Activated T-cell treated with anti-CD3 and anti-CD28 coated beads, Interleukin-2, amount 50 U/mL, for 48 hours (primary cell): ENCODE results near the gene SP6.

ENCODE experiments used
- DNase-seq, 2 experiments: peaks; one replicate each; pipeline ENCODE4 v3.0.0-alpha.2; 2020

SP6 gene

GRCh38 chr17:47850692-47851573 is at the start of gene SP6:
Gene SP6, minus strand, starts transcription at chr17:47851163. Its CDS starts 2,734 bp downstream, at chr17:47848429.
- DNase-seq, result peak; percentile 73 to 81

GRCh38 chr17:47899643-47900042 is 48.7 kb upstream of the SP6 start:
- DNase-seq, result no peak

GRCh38 chr17:47898241-47898640 is 47.3 kb upstream of the SP6 start:
- no peak for DNase-seq

- no peak for DNase-seq
Measured at GRCh38 chr17:47897561-47897960, 46.6 kb upstream of the SP6 start.

- DNase-seq, result no peak
Measured at GRCh38 chr17:47896672-47897490, 45.9 kb upstream of the SP6 start.

DNA sequence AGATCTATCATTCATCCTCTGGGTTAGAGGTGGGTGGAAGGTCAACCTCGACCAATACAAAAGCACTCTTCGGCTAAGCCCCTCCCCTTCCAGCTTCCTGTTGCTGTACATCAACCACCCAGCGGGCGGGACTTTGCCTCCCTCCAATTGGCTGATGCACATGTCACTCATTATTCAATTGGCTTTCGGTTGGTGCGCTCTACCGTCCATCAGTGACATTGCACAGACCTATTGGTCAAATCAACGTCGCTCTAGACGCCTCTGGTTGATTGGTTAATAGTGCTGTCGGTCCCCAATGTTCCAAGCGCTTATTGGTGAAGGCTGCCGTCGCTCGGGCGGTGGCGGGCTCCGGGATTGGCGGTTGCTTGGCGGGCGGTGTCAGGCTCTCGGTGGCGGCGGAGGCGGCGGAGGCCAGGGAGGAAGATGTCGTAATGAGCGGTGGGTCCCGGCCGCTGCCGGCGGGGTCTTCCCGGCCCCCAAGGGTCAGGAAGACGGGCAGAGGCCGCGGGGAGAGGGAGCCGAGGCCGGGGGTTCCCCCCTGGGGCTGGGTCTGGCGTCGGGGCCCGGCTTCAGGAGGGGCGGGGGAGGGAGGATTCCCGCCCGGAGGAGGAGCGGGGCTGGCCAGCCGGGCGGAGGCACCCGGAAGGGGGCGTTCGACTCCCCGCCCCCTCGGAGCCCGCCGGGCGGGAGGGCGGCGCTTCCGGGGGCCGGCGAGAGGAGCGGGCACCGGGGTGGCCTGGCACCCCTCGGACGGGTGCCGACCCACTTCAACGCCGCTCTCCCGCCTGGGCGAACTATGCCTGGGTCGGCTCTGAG is 45.1 kb upstream of the SP6 start, which contains the start of gene SP2:
Gene SP2 (plus strand): TSS at position 381 of the 816 bp plus-strand sequence. CDS start 51 bp downstream, at position 432.
- DNase-seq, result peak; percentile 100

- DNase-seq, result no peak
Measured at GRCh38 chr17:47895347-47895855, 44.4 kb upstream of the SP6 start.

- DNase-seq, result no peak
Measured at GRCh38 chr17:47894498-47895346, 43.8 kb upstream of the SP6 start.

DNA sequence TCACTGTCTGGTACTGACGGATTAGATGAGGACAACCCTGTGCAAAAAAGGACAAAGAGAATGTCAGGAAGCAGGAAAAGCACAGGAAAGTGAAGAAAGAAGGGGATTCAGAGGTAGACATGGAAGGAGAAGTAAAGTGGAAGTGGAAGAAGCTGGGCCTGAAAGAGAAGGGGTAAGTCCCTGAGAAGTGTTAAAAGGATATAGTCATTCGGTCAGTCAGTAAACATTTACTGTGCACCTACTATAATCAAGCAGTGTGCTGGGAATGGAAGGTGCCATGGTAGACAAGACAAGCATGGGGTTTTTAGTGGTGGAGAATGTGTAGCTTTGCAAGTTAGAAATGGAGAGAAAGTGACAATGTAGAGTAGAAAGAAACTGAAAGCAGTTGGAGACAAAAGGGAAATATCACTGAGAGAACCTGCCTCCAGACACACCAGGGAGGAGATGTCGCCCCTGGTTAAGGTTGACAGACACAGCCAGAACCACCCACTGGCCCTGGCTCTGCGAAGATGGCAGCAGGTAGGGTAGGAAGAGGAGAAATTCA is 40.7 kb upstream of the SP6 start:
- no peak for DNase-seq

DNA sequence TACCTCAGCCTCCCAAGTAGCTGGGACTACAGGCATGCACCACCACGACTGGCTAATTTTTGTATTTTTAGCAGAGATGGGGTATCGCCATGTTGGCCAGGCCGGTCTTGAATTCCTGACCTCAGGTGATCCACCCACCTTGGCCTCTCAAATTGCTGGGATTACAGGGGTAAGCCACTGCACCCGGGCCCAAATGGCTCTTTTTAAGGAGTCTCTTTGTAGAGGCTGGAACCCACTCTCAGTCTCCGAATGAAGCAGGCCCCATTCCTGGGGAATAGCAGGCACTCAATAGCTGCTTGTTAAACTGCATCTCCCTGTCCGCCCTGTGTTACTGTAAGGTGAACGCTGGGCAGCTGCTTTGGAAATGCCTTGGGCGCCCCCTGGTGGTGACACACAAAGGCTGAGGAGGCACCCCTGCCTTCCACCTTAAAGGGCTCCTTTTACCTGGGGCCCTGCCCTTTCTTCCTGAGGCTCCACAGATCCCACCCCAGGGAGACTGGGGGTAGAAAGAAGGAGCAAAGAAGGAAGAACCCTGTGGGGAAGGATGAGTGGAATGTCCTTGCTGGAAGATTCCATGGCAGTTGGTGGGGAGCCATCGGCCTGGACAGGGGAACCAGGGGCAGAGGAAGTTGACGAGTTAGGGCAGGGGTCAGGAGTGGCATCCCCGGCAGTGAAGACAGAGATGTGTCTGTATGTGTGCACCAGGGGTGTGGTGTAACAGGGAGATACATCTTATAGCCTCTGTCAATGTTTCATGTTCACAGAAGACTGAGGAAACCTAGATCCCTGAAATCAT is 39.0 kb upstream of the SP6 start:
- DNase-seq, result peak; percentile 93 to 94

GRCh38 chr17:47888293-47888692 is 37.3 kb upstream of the SP6 start:
- no peak for DNase-seq

GRCh38 chr17:47884905-47885730 is 34.2 kb upstream of the SP6 start:
- no peak for DNase-seq

DNA sequence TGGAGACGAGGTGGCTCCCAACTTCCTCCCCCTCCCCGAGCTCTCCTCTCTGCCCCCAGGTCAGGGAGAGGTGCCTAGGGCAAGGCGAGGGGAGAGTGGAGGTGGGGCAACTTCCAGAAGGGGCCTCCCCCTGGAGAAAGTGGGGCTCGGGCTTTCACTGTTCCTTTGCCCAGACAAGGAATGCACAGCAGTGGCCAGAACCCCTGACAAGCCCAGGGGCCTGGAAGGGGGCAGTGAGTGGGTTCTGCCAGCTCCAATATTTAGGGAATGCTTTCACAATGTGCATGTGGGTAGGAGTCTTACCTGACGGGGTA is 33.4 kb upstream of the SP6 start:
- DNase-seq, result no peak

DNA sequence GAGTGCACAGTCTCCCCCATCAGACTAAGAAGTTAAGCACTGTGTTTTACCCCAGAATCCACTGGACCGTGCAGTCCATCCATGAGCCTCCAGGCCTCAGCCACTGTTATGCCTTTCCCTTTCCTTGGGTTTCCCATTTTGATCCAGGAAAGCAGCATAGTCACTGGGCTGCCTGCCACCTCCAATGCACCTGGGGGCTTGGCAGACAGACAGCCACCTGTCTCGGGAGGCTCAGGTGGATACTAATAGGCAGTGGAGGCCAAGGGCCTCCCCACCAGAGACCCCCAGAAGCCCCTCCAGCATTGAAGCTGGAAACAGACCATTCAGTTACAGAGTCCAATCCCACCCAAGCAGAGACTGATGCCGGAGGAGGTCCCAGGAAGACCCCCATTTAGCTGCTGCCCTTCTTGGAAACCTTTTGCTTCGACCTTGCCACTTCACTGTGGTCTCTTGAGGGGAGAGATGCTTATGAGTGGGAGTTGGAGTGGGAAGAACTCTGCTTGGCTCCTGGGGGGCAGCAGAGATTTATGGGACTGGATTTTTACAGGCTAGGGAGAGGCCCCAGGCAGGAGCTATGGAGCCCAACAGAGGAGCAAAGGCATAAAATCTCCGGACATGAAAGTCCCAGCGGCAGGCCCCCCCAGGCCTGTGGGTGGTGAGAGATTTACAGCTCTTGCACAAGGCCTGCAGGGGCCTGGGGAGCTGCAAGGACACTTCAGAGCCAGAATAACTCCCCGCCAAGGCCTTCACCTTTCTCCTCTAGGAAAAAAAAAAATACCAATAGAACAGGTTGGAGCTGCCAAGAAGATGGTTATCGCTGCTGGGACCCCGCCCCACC is 32.8 kb upstream of the SP6 start:
- DNase-seq, result no peak

GRCh38 chr17:47882695-47883588 is 32.0 kb upstream of the SP6 start:
- DNase-seq, result no peak

DNA sequence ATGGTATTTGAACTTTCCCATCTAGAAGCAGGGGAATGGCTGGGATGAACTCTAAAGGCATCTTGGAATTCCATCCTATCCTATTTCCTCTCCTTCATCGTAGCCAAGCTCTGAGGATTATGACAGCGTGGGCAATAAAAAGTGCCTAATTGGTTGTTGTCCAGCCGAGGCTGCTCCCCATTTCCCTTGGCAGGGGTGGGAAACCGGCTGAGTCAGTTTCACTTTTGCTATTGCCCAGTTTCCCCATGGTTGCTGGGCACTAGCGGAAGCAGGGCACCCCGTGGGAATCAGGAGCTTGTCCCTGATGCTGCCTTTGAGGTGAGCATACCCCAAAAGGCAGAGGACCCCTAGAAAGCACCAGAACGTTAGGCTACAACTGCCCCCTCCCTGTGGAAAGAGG is 31.3 kb upstream of the SP6 start:
- DNase-seq, result no peak

- no peak for DNase-seq
Measured at GRCh38 chr17:47879776-47880454, 29.0 kb upstream of the SP6 start.
